Smooth muscle cell (in vitro differentiated cells): Measurements from ENCODE around the gene HSPB6. TPM values are rescaled to one million over a fixed set of nuclear protein-coding genes. Genes with fewer than 3 reads are reported as not detected.

Experiments used
- DNase-seq: peaks from one replicate; lab custom pipeline; 2025; ENCODE audit not compliant: unreplicated experiment; lab: John Stamatoyannopoulos, UW
- H2AFZ ChIP-seq: fragments of 200-600 bp; sonication (generic); 2 replicates; pipeline ENCODE4 v1.6.0; 2016; ENCODE audit warnings: antibody characterized with exemption, low read depth, mild to moderate bottlenecking
- H3F3A ChIP-seq: fragments of 200-600 bp; sonication (generic); 2 replicates; pipeline ENCODE4 v1.6.0; 2017; ENCODE audit warnings: antibody characterized with exemption, low read depth
- H3K27ac ChIP-seq: fragments of 200-600 bp; sonication (generic); 2 replicates; pipeline ENCODE4 v1.5.1; 2016; ENCODE audit warnings: low read depth, mild to moderate bottlenecking
- H3K27me3 ChIP-seq: fragments of 200-600 bp; sonication (generic); 2 replicates; pipeline ENCODE4 v1.6.1; 2016; ENCODE audit warnings: low read depth, mild to moderate bottlenecking
- H3K36me3 ChIP-seq: fragments of 200-600 bp; sonication (generic); 2 replicates; pipeline ENCODE4 v1.5.1; 2016; ENCODE audit warnings: low read depth
- H3K4me1 ChIP-seq: fragments of 200-600 bp; sonication (generic); 2 replicates; pipeline ENCODE4 v1.5.1; 2016; ENCODE audit warnings: low read depth
- H3K4me2 ChIP-seq: fragments of 200-600 bp; sonication (generic); 2 replicates; pipeline ENCODE4 v1.6.0; 2016; ENCODE audit warnings: mild to moderate bottlenecking
- H3K4me3 ChIP-seq: fragments of 200-600 bp; sonication (generic); 2 replicates; pipeline ENCODE4 v1.5.1; 2016; ENCODE audit warnings: mild to moderate bottlenecking
- H3K79me2 ChIP-seq: fragments of 200-600 bp; sonication (generic); 2 replicates; pipeline ENCODE4 v1.6.0; 2016; ENCODE audit warnings: low read depth, mild to moderate bottlenecking
- H3K9ac ChIP-seq: fragments of 200-600 bp; sonication (generic); 2 replicates; pipeline ENCODE4 v1.6.0; 2016; ENCODE audit warnings: low read depth
- H3K9me3 ChIP-seq: fragments of 200-600 bp; sonication (generic); replicated peaks from 2 replicates; pipeline ENCODE4 v1.5.1; 2016; ENCODE audit warnings: low read depth
- H4K20me1 ChIP-seq: fragments of 200-600 bp; sonication (generic); 2 replicates; pipeline ENCODE4 v1.6.0; 2016; ENCODE audit warnings: low read depth
- WGBS: methylation state at CpG from one replicate; pipeline ENCODE4 v1.1.7; 2016; ENCODE audit warnings: low lambda C conversion rate; 5-methylcytosine and 5-hydroxymethylcytosine counted together
- polyA plus RNA-seq: library from polyadenylated mRNA; unstranded; fragments of >200 nt; fragmentation: Nextera tagmentation; extraction: Ambion mirVana; gene quantifications from 2 replicates; pipeline ENCODE4 v1.2.1, GENCODE V29; 2016
- total RNA-seq: library from RNA; depleted of rRNA; stranded (reverse); fragments of >200 nt; gene quantifications from 2 replicates; pipeline ENCODE4 v1.2.3, GENCODE V29; 2014
- TF ChIP-seq, protein P1 (sequence below): fragments of 200-600 bp; sonication (generic); IDR thresholded peaks from 2 replicates; pipeline ENCODE4 v1.5.1; 2017; ENCODE audit warnings: borderline replicate concordance, mild to moderate bottlenecking, antibody characterized with exemption; ENCODE audit not compliant: insufficient read depth, poor library complexity, severe bottlenecking

The HSPB6 gene
- total and polyA plus RNA-seq, 2 experiments from 2014 or later = 19.1 to 254 TPM

DNA sequence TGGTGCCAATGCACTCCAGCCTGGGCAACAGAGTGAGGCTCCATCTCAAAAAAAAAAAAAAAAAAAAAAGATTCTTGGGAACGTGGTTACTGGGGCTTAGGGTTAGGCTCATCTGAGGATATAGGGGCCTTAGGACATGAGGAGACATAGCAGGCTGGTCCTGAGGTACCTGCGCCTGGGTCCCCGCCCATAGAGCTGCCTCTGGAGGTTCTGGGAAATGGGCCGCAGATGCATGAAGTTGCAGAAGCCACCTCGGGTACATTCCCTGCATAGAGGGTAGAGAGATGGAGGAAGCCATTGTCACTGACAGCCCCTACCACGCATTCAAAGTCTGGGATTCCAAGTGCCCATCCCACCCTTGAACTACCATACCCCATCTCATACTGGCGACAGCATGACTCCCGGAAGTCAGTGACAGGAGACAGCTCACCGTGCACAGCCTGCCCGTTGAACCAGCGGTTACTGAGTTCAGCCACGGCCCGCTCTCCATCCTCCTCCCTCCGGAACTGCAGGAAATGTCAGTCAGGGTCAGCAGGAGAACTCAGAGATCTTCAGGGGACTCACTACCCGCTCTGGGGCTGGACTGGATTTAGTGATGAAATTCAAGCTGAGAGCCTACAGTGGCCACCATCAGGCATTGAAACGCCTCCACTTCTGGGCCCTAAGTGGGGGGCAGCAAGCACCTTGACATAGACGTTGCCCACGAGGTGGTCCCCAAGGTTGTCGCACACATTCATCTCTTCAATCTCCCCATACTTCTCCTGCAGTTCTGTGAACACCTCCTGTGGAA is 13.0 kb downstream of the HSPB6 start:
- Histone ChIP-seq H4K20me1 (no peaks in the 10 kb centered on the region), H3K36me3 (no peaks in the 10 kb centered on the region), H3F3A (no peaks in the 10 kb centered on the region), H3K4me3 (no peak overlapping the region), H3K4me2 (peak overlapping the region; percentile 94), H3K4me1 (peaks cover 10% of the 10 kb centered on the region), H2AFZ (no peak overlapping the region), H3K9me3 (no peaks in the 10 kb centered on the region), H3K27me3 (no peaks in the 10 kb centered on the region), H3K79me2 (peaks cover 26% of the 10 kb centered on the region), H3K9ac (no peak overlapping the region), H3K27ac (no peak overlapping the region)
- WGBS = 95% methylated on average over 19 of the region's 19 CpGs
- TF ChIP-seq, protein P1, sequence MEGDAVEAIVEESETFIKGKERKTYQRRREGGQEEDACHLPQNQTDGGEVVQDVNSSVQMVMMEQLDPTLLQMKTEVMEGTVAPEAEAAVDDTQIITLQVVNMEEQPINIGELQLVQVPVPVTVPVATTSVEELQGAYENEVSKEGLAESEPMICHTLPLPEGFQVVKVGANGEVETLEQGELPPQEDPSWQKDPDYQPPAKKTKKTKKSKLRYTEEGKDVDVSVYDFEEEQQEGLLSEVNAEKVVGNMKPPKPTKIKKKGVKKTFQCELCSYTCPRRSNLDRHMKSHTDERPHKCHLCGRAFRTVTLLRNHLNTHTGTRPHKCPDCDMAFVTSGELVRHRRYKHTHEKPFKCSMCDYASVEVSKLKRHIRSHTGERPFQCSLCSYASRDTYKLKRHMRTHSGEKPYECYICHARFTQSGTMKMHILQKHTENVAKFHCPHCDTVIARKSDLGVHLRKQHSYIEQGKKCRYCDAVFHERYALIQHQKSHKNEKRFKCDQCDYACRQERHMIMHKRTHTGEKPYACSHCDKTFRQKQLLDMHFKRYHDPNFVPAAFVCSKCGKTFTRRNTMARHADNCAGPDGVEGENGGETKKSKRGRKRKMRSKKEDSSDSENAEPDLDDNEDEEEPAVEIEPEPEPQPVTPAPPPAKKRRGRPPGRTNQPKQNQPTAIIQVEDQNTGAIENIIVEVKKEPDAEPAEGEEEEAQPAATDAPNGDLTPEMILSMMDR = no peak
- no peak for DNase-seq

DNA sequence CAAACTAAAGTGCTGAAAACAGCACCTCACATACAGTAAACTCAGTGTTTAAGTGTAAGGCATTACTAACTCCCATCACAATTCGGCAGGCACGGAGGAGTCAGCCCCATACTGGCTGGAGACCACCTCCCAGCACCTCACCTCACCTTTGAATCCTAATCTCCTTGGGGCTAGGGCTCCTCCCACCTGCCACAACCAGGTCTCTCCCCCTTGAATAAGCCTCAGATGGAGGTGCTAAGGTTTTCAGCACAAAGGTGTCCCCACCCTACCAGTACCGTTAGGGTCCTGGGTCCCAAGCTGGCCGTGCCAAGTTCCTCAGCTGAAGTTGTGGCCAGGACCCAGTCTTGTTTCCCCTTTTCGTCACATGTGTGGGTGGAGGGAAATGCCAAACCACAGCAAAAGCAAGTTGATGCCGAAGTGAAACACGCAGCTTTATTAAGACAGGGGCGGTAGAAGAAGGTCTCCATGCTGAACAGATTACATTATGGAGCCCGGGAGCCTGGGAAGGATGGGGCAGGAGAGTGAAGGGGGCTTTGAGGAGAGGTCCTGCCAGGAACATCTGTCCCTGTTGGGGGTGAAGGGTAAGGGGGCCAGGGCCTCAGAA is 14.6 kb downstream of the HSPB6 start, which contains the start of gene IGFLR1:
Gene IGFLR1, minus strand, starts transcription at position 332 of the 604 bp plus-strand sequence. CDS start 1,272 bp downstream, outside the sequence.
- H2AFZ ChIP-seq = no peak within 1 kb of the TSS
- WGBS = 95% methylated on average over 9 of the region's 9 CpGs
- TF ChIP-seq, protein P1 = no peak
- peaks cover 10% of the 10 kb centered on the region for H3K4me1 ChIP-seq
- H3K36me3 ChIP-seq = no peaks in the 10 kb centered on the region
- H3K4me2 ChIP-seq = peak within 1 kb of the TSS; percentile 98
- no peaks in the 10 kb centered on the region for H3F3A ChIP-seq
- H3K4me3 ChIP-seq = no peak within 1 kb of the TSS
- H3K27me3 ChIP-seq = no peaks in the 10 kb centered on the region
- no peaks in the 10 kb centered on the region for H4K20me1 ChIP-seq
- H3K79me2 ChIP-seq = peaks cover 16% of the 10 kb centered on the region
- H3K9me3 ChIP-seq = no peaks in the 10 kb centered on the region
- DNase-seq = no peak
- no peak within 1 kb of the TSS for H3K9ac ChIP-seq
- no peak within 1 kb of the TSS for H3K27ac ChIP-seq

DNA sequence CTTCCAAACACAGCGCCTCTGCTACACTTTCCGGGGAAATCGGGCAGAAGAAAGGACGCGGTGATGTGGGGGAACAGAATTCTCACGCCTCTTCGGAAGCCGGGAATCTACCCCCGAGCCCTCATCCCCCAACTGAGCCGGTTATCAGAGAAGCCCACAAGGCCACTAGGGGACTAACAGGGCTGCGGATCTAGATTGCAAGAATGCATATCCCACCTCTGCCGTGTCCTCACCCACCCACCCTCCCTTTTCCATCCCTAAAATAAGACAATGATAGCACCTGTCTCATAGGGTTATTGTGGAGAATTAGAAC is 15.7 kb downstream of the HSPB6 start:
- Histone ChIP-seq H3K36me3 (no peaks in the 10 kb centered on the region), H4K20me1 (no peaks in the 10 kb centered on the region), H3K4me3 (peak overlapping the region; percentile 71), H3K79me2 (peaks cover 5% of the 10 kb centered on the region), H3K9ac (no peak overlapping the region), H3K4me2 (peak overlapping the region; percentile 98), H2AFZ (no peak overlapping the region), H3K27me3 (no peaks in the 10 kb centered on the region), H3K9me3 (no peaks in the 10 kb centered on the region), H3K27ac (peak overlapping the region; percentile 4), H3K4me1 (peaks cover 8% of the 10 kb centered on the region), H3F3A (no peaks in the 10 kb centered on the region)
- TF ChIP-seq, protein P1 = no peak
- 2% methylated on average over 12 of the region's 12 CpGs for WGBS
- no peak for DNase-seq
